HTERT RPE-1 (cell line): ENCODE data around the gene BRD4.

ENCODE experiments used
- in situ Hi-C: fragments of 300-500 bp; cut with MboI; formaldehyde crosslinking; loops from 4 replicates; pipeline ENCODE4 v1.14.3; 2020; ENCODE audit warnings: low sequenced_read_pairs

BRD4 gene

DNA sequence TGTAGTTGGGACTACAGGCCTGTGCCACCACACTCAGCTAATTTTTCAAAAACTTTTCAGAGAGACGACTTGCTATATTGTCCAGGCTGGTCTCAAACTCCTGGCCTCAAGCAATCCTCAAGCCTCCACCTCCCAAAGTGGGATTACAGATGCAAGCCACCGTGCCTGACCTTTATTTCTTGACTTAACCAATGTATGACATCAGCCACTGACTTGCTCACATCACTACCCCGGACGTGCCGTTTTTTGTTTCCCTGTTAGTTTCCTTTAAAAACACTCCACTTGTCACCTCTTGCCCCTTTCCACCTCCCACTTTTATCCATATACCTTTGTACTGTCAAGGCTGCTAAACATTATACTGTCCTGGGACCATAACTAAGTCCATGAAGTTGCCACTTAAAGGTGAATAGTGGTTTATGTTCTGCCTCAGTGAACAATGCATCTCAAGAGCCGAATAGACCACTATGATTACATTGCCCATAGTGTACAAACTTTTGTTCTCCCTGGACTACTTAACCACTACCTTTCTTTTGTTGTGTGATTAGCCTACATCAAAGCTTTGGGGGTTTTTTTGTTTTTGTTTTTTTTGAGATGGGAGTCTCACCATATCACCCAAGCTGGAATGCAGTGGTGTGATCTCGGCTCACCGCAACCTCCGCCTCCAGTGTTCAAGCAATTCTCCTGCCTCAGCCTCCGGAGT lies 97.8 kb downstream of the BRD4 start:
- in situ Hi-C loops, result no loop called here

DNA sequence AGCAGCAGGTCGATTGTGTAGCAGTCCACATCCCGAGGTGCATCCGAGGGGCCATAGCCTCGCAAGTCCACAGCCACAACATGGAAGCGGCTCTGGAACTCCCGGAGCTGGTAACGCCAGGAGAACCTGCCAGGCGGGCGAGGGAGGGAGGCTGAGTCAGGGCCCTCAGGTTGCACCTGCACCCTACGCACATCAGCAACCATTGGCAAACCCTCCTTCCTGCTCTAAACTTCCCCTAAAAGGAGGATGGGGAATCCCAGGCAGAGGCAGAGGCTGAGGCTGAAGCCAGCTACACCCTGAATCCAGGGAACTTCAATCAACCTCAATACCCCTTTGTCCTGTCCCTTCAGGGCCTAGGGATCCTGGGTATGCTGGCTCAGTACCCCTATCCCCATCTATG lies 101.1 kb downstream of the BRD4 start:
- in situ Hi-C loops, result no loop called here

DNA sequence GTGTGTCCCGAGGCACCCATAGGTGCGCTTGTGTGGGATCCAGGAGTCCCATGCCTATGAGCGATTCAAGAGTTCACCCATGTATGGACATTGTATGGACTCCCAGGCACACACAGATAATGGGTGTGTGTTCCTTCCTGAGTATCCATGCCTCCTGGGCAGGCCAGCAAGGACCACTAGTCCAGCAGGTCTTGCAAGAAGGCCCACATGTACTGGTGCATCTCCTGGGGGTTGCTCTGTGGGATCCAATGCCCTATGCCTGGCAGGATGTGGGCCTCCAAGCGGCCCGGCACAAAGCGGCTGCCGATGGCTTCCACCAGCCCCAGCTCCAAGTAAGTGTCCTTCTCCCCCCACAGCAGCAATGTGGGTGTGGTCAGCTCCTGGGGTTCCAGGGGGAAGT lies 105.1 kb downstream of the BRD4 start:
- in situ Hi-C loops, result no loop called here

DNA sequence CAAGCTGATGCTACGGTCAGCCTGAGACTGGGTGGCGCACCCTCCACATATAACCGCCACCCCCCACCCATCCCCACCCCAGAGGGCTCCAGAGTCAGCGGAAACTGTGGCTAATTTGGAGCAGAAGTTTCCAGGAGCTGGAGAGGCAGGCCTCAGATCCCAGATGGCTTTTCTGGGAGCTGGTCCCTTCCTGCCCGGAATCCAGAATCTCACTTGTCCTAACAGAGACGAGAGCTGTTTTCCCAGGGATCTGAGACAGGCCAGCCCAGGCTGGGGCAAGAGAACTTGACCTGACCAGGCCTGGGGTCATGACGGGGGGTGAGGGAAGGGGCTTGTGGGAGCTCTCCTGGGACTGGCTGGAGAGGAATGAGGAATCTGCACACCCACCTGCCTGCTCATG lies 106.6 kb downstream of the BRD4 start:
- in situ Hi-C loops, result no loop called here

DNA sequence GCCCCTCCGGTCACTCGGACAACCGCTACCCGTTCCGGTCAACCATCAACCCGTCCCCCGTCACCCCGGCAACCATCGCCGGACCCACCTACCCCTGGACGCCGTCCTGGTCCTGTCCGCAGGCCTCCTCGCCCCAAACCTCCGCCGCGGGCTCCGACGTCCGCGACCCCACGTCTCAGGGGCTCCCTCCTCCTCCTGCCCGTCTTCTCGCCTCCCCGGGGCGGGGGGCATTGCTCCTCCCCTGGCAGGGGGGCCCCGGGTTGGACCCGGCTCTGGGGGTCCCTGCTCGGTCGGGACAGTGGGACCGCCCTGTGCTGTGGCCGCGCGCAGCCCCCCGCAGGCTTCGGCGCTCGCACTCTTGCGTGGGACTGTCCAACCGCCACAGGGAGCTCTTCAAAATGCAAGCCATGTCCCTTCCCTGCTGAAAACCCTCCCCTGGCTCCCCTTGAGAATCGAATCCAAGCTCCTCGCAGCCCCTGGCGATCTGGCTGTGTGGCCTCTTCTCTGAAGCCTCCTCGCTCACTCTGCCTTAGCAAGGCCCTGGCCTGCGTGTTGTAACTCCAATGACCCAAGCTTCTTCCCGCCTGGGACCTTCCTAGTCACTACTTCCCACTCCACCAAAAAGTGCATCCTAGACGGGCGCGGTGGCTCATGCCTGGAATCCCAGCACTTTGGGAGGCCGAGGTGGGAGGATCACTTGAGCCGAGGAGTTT lies 108.5 kb downstream of the BRD4 start:
- in situ Hi-C loops, result no loop called here

DNA sequence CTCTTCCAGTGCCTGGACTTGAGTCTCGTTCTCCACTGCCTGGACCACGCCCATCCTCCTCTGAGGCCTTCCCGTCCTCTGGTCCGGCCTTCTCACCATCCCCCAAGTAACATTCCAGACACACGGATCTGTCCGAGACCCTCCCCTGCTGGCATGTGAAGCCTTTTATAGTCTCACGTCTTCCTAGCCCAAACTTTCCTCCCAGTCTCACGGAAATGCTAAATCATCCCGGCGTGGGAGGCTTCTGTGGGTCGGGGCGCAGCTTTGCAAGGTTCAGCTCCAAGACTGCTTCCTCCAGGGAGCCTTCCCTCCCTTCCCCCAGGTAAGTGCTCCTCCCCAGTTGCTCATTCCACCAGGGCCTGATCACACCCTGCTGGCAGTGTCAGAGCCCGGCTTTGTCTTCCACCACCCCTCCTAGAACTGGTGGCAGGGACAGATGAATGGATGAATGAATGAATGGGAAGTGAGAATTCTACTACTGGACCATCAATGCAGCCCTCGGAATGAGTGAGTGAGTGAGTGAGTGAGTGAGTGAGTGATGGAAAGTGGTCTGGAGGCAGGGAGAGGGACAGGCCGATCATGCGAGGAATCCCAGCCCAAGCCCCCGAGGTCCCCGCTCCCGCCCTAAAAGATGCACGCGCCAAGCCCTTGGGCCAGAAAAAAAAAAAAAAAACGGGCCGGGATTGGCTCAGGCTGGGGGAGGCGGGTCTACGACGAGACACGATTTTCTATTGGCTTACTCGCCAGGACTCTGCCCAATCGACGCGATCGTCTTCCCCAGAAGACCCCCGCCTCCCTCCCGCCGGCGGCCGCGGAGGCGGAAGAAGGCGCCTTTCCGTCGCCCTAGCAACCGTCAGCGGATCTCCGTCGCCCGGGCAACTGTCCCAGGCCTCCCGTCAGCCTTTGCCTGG lies 109.3 kb downstream of the BRD4 start:
- in situ Hi-C loops, result no loop called here

DNA sequence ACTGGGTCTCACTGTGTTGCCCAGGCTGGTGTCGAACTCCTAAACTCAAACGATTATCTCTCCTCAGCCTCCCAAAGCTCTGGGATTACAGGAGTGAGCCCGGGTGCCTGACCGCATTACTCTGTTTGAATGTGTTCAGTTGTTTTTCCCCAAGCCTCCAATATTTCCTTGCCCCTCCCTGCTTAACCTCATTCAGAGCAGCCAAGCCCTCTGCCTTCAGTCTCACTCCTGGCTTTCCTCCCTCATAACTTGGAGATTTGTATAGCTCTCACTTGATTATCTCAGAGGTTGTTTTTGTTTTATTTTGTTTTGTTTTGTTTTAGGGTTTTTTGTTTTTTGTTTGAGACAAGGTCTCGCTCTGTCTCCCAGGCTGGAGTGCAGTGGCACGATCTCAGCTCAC lies 111.5 kb downstream of the BRD4 start:
- in situ Hi-C loops, result no loop called here

DNA sequence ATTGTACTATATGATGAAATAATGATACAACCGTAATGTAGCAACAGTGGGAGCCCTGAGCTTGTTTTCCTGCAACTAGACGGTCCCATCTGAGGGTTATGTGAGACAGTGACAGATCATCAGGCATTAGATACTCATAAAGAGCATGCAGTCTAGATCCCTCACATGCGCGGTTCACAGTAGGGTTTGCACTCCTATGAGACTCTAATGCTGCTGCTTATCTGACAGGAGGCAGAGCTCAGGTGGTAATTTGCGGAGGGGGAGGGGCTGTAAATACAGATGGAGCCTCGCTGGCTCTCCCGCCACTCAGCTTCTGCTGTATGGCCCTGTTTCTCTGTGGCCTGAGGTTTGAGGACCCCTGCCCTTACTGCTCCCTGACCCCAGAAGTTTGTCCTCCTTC lies 113.8 kb downstream of the BRD4 start:
- in situ Hi-C loops, result no loop called here

DNA sequence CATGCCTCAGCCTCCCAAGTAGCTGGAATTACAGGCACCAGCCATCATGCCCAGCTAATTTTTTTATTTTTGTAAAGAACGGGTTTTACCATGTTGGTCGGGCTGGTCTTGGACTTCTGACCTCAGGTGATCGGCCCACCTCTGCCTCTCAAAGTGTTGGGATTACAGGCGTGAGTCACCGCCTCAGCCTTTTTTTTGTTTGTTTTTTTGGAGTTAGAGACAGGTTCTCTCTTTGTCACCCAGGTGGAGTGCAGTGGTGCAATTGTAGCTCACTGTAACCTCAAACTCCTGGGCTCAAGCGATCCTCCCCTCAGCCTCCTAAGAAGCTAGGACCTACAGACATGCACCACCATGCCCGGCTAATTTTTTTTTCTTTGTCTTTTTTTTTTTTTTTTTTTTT lies 116.0 kb downstream of the BRD4 start:
- in situ Hi-C loops, result no loop called here

DNA sequence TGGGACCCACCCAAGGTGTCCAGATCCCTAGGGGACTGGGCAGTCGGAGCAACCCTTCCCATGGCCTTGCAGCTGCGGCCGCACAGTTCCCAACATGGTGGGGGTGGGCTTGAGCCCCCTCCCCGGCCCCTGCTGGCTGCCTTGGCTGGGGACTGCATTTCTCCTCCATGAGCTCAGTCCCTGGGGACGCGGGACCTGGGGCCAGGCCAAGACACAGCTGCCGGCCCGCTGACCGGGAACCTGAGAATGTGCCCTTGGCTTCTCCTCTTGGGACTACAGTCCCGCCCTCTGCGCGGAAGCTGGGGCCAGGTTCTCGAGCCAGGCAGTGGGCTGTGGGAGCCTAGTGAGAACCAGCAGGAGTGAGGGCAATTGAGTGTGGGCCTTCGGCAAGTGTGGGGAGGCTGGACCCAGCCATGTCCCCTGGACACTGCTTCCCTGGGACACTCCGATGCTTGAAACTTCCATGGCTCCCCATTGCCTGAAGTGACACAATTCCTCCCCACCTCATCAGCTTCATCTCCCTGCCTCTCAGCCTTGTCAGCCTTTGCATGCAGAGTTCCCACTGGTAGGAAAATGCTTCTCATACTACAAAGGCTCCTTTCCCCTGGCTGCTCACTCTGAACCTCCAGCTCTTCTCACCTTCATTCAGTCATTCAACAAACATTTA lies 118.5 kb downstream of the BRD4 start:
- in situ Hi-C loops, result no loop called here

DNA sequence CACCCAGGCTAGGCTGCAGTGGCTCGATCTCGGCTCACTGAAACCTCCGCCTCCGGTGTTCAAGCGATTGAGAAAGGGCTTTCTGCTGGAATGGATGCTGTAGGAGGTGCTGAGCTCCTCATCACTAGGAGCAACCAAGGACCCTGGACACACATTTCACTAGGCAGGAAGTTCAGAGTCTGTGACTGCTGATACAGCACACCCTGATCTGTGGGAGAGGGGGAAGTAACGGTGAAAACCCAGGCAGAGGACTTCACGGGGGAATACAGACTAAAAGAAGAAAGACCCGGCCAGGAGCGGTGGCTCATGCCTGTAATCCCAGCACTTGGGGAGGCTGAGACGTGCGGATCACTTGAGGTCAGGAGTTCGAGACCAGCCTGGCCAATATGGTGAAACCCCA lies 119.6 kb downstream of the BRD4 start:
- in situ Hi-C loops, result no loop called here

DNA sequence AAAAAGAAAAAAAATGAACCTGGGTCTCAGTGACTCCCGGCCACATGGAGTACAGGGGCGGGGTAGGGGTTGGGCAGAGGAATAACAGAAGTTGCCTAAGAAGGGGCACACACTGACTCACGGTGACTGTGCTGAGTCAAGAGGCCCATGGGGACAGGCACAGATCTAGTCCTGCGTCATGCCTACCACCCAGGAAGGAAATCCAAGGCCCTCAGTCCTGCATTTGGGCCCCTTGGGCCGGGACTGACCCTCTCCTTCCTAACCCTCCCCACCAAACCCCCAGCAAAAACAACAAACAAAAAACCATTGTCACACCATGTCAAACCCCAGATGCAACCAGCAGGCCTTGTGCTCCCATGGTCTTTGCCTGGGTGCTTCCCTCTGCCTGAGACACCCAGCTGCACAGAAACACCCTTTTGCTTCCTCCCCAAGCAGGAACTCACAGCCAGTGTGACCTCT lies 122.0 kb downstream of the BRD4 start:
- in situ Hi-C loops, result no loop called here

DNA sequence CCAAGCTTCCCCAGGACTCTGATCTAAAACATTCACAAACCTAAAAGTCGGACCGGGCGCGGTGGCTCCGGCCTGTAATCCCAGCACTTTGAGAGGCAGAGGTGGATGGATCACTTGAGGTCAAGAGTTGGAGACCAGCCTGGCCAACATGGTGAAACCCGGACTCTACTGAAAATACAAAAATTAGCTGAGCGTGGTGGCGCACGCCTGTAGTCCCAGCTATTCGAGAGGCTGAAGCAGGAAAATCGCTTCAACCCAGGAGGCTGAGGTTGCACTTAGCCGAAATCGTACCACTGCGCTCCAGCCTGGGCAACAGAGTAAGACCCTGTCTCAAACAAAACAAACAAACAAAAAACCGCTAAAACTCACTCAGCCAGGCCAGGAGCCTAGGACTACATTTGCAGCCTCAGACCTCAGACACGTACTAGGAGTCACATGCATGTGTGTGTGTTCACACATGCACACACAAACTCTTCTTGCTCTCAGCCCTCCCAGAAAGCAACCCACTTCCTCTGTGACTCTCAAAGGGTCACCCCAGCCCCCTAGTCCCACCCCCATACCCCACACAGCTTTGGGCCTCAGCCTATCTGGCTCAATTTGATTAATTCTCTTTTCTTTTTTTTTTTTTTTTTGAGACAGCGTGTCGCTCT lies 130.8 kb downstream of the BRD4 start:
- in situ Hi-C loops, result no loop called here

DNA sequence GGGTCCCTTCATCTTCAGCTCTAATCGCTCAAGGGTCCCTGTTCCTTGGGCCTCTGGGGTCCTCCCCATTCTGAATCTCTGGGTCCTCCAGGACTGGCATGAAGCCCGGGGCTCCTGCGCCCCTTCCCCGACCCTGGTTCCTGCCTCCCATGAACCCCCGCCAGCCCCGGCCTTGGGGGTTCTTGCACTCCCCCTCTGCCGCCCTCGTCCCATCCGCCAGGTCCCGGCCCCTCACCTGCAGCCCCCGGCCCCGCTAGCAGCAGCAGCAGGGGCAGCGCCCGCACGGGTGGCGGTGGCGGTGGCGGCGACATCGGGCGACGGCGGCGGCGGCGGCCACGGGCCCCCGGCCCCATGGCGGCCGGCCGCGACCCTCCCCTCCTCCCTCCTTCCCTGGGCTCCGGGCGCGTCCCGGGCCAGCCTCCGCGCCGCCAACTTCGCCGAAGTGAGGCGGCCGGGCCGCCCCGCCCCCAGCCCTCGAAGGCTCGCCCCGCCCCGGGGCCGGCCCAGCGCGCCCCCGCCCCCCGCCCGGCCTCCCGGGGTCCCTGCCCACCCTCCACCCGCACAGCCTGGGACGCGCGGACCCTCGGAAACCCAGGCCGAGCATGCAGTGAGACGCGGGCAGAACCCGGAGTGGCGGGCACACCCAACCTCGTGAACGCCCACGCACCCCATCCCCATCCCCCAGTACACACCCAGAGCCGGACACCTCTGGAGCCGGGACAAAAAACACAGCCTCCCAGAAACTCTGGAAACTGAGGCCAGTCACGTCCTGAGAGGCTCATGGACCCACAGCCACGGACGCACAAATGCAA lies 131.6 kb downstream of the BRD4 start, which contains the start of gene NOTCH3:
TSS of gene NOTCH3 (minus strand) at position 443 of the 812 bp plus-strand sequence. CDS start at position 353, 90 bp downstream.
- in situ Hi-C loops, result no loop called here

DNA sequence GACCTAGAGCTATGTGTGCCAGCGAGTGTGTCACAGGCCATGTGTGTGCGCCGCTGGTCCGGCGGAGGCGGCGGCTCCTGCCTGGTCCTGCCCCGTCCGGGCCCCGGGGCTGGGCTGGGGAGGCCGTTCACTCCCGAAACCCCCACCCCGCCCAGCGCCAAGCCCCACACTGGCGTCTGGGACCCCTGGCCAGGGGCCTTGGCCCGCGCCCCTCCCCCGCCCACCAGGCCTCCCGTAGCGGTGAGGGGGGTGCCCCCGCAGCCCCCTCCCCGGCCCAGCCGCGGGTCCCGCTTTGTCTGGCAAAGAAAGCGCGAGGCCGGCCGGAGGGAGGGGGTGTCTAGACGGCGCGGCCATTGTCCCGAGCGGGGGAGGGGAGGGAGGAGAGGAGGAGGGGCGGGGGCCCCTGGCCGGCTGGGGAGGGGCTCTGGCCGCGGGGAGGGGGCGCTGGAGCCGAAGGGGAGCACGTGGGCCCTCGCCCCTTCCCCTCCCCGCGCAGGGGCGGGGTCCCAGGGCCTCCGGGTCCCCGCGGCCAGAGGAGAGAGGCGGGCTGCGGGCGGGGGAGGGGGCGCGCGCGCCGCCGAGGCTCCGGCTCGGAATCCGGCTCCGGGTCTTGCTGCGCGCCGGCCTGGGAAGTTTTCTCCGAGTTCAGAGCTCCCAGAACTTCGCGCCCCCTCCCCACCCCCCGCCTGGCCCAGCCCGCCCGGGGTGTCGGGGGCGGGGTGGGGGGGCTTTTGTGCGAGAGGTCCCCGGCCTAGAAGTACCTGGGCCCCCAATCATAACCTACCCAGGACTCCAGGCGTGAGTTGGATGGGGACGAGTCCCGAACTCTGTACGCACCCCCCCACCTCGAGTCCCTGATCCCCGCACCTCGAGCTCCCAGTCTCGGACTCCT lies 132.4 kb downstream of the BRD4 start:
- in situ Hi-C loops, result no loop called here

DNA sequence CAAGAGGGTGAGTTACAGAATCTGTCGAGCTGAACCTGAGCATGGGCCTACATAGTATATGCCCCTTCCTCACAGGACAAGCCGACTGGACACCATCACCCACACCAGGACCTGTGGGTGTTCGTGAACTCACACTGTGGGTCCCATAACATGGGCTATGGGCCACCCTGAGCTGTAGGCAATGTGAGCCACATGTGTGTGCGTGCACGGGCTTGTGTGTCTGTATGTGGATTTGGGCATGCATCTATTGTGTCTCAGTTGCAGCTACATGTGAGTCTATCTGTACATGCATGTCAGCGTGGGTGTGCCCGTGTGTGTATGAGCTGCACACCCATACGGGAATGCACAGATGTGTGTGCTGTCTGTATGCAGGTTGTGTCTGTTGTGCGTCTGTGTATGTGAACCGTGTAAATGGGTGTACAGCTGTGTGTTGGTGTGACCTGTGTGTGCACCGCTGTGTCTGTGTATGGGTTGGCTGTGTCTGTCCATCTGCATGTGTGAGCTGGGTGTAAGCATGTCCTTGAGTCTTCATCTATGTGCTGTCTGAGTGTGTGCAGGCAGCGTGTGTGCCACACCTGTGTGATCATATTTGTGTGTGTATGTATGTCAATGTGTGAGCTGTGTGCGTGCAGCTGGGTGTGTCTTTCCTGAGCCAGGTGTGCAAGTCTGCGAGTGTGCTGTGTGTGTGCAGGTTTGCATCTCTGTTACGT lies 133.2 kb downstream of the BRD4 start:
- in situ Hi-C loops, result no loop called here

DNA sequence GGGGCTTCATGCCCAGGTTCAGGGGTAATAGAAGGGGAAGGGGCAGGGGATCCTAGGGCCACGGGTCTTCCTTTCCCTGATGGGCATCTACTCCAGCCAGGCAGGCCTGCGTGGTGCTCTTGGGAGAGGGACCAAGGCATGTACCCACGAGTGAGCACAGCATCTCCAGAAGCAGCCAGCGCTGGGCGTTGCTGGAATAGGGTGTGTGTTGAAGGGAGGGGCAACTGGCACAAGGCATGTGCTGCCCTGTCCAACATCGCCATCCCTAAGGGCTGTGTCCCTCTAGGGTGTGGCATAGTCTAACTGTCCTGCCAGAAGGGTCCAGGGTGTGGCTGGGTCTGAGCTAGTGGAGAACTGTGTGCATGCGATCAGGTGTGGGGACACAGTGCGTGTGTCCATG lies 134.4 kb downstream of the BRD4 start:
- in situ Hi-C loops, result no loop called here
